Testis (tissue), 2 donors: ENCODE measurements around the gene TAF11L11.
"Not testable (repeated sequence)": the region's sequence is repeated elsewhere in the genome, so short reads cannot be mapped to it uniquely, and the experiment has no call there.

Experiments used
- CTCF ChIP-seq, 3 experiments: fragments of 450-650 bp in 2 of 3; fragments of 200-600 bp in 1 of 3; sonication (generic) in 1 of 3; IDR thresholded peaks; one replicate each; pipeline ENCODE4 v1.5.1; 2016 to 2019; ENCODE audit warnings: antibody characterized with exemption in 3 of 3, mild to moderate bottlenecking in 2 of 3, moderate library complexity in 1 of 3
- POLR2A ChIP-seq: fragments of 450-650 bp; IDR thresholded peaks from one replicate; pipeline ENCODE4 v1.6.1; 2017; ENCODE audit warnings: antibody characterized with exemption, mild to moderate bottlenecking, moderate library complexity

GRCh38 chr5:17649232-17649631 lies 45.2 kb downstream of the TAF11L11 start:
- TF ChIP-seq CTCF (IDR thresholded peaks at IDR 0.05); POLR2A: not testable (repeated sequence)
